ENCODE data around the gene OGFRL1.

The OGFRL1 gene

GRCh38 chr6:71298459-71298858, 9.8 kb downstream of the OGFRL1 start:
- Histone ChIP-seq H3K36me3 (ENCODE audit: control insufficient read depth, low read length) (peaks cover 87% of the 10 kb centered on the region), H3K79me2 (ENCODE audit: control insufficient read depth, low read length) (peaks cover 7% of the 10 kb centered on the region), H3K4me1 (ENCODE audit: control insufficient read depth, low read length) (no peaks in the 10 kb centered on the region), H3K9me2 (replicated peaks; ENCODE audit: control insufficient read depth, low read length) (no peaks in the 10 kb centered on the region), H3K4me2 (ENCODE audit: low read length) (no peak overlapping the region), H3K27me3 (ENCODE audit: control insufficient read depth, low read length) (no peaks in the 10 kb centered on the region), H3K9me3 (ENCODE audit: control insufficient read depth, insufficient read depth, low read length) (no peaks in the 10 kb centered on the region), H3F3A (ENCODE audit: control insufficient read depth, insufficient read depth) (no peaks in the 10 kb centered on the region), H3K27ac (ENCODE audit: low read depth, low read length) (no peak overlapping the region), H4K20me1 (ENCODE audit: control insufficient read depth, insufficient read depth, low read depth, low read length) (no peaks in the 10 kb centered on the region), H3K4me3 (ENCODE audit: low read length) (no peak overlapping the region)
- TF ChIP-seq, protein P1, sequence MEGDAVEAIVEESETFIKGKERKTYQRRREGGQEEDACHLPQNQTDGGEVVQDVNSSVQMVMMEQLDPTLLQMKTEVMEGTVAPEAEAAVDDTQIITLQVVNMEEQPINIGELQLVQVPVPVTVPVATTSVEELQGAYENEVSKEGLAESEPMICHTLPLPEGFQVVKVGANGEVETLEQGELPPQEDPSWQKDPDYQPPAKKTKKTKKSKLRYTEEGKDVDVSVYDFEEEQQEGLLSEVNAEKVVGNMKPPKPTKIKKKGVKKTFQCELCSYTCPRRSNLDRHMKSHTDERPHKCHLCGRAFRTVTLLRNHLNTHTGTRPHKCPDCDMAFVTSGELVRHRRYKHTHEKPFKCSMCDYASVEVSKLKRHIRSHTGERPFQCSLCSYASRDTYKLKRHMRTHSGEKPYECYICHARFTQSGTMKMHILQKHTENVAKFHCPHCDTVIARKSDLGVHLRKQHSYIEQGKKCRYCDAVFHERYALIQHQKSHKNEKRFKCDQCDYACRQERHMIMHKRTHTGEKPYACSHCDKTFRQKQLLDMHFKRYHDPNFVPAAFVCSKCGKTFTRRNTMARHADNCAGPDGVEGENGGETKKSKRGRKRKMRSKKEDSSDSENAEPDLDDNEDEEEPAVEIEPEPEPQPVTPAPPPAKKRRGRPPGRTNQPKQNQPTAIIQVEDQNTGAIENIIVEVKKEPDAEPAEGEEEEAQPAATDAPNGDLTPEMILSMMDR (IDR thresholded peaks at IDR 0.05; ENCODE audit: low read depth, low read length, poor library complexity, severe bottlenecking): no peak

GRCh38 chr6:71299541-71300470, 11.2 kb downstream of the OGFRL1 start:
- Histone ChIP-seq H3K9me2 (replicated peaks; ENCODE audit: control insufficient read depth, low read length) (no peaks in the 10 kb centered on the region), H3K9me3 (ENCODE audit: control insufficient read depth, insufficient read depth, low read length) (no peaks in the 10 kb centered on the region), H4K20me1 (ENCODE audit: control insufficient read depth, insufficient read depth, low read depth, low read length) (no peaks in the 10 kb centered on the region), H3K4me1 (ENCODE audit: control insufficient read depth, low read length) (no peaks in the 10 kb centered on the region; the same call in 1 of the 2 replicates), H3K27me3 (ENCODE audit: control insufficient read depth, low read length) (no peaks in the 10 kb centered on the region), H3F3A (ENCODE audit: control insufficient read depth, insufficient read depth) (no peaks in the 10 kb centered on the region), H3K79me2 (ENCODE audit: control insufficient read depth, low read length) (no peaks in the 10 kb centered on the region), H3K27ac (ENCODE audit: low read depth, low read length) (no peak overlapping the region), H3K4me3 (ENCODE audit: low read length) (no peak overlapping the region), H3K36me3 (ENCODE audit: control insufficient read depth, low read length) (peaks cover 79% of the 10 kb centered on the region), H3K4me2 (ENCODE audit: low read length) (no peak overlapping the region)
- TF ChIP-seq EZH2phosphoT487 (IDR thresholded peaks at IDR 0.05; ENCODE audit: borderline replicate concordance, low read length): no peak
- TF ChIP-seq, protein P1 (IDR thresholded peaks at IDR 0.05; ENCODE audit: low read depth, low read length, poor library complexity, severe bottlenecking): no peak

- Histone ChIP-seq H3K27me3 (ENCODE audit: control insufficient read depth, low read length) (no peaks in the 10 kb centered on the region), H3K4me3 (ENCODE audit: low read length) (no peak overlapping the region), H3K4me1 (ENCODE audit: control insufficient read depth, low read length) (no peaks in the 10 kb centered on the region; the same call in 1 of the 2 replicates), H3K9me3 (ENCODE audit: control insufficient read depth, insufficient read depth, low read length) (no peaks in the 10 kb centered on the region), H3K4me2 (ENCODE audit: low read length) (no peak overlapping the region), H4K20me1 (ENCODE audit: control insufficient read depth, insufficient read depth, low read depth, low read length) (no peaks in the 10 kb centered on the region), H3K27ac (ENCODE audit: low read depth, low read length) (no peak overlapping the region), H3F3A (ENCODE audit: control insufficient read depth, insufficient read depth) (no peaks in the 10 kb centered on the region), H3K36me3 (ENCODE audit: control insufficient read depth, low read length) (peaks cover 71% of the 10 kb centered on the region), H3K79me2 (ENCODE audit: control insufficient read depth, low read length) (no peaks in the 10 kb centered on the region), H3K9me2 (replicated peaks; ENCODE audit: control insufficient read depth, low read length) (no peaks in the 10 kb centered on the region)
- TF ChIP-seq, protein P1 (IDR thresholded peaks at IDR 0.05; ENCODE audit: low read depth, low read length, poor library complexity, severe bottlenecking): no peak
- TF ChIP-seq EZH2phosphoT487 (IDR thresholded peaks at IDR 0.05; ENCODE audit: borderline replicate concordance, low read length): no peak
These were observed 12.1 kb downstream of the OGFRL1 start for GRCh38 chr6:71300561-71301168.
